ENCODE measurements around the gene NLK. TPM values are rescaled to one million over a fixed set of nuclear protein-coding genes. Genes with fewer than 3 reads are reported as not detected.
"Not testable (repeated sequence)": the region's sequence is repeated elsewhere in the genome, so short reads cannot be mapped to it uniquely, and the experiment has no call there.

Gene NLK
- total and polyA plus RNA-seq, 2 of the 4 experiments (the other 2 are of a cell fraction) = 15.3 to 23.3 TPM

DNA sequence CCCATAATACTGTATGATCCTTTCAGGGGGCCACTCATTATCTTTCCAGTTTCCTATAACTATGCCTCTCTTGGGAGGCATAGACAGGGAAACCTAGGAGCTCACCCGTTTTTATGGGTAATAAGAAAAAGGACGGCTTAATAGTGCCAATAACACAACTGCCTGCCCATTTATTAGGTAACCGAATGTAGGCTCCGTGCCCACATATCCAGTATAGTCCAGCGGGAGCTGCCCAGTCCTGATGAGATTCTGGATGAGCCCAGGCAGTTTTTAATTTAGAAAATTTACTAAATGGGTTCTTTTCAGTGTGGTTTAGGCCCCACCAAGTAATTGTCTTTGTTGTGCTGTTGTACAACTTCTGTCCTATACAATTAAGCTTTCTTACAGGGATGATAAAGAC lies 189.1 kb downstream of the NLK start:
- H2AFZ ChIP-seq (replicated peaks; ENCODE audit: low read length, poor library complexity); H2BK15ac ChIP-seq (ENCODE audit: low read depth, low read length); H3K56ac ChIP-seq (ENCODE audit: extremely low read depth, insufficient read depth, low read length); H3K23ac ChIP-seq (ENCODE audit: low read depth, low read length); H3K4me2 ChIP-seq (ENCODE audit: low read depth, low read length); CTCF ChIA-PET; H2BK5ac ChIP-seq (ENCODE audit: low read depth, low read length, poor library complexity, severe bottlenecking); H2AK5ac ChIP-seq (ENCODE audit: low read depth, low read length); DNase-seq; BruUV-seq (replicated peaks); H2BK120ac ChIP-seq (ENCODE audit: low read depth, low read length); H4K8ac ChIP-seq (ENCODE audit: low read depth in 2 of 2, low read length in 2 of 2); H3K36me3 ChIP-seq (ENCODE audit: control insufficient read depth, insufficient read depth, low read length); H3K9me1 ChIP-seq (ENCODE audit: insufficient read depth, low read length); H3K4me3 ChIP-seq (ENCODE audit: insufficient read depth, low read depth, low read length); H4K20me1 ChIP-seq (ENCODE audit: insufficient read depth, low read length); H2AK9ac ChIP-seq (replicated peaks; ENCODE audit: low read depth, low read length, poor library complexity); H4K91ac ChIP-seq (ENCODE audit: insufficient read depth, low read depth, low read length); H3K9me3 ChIP-seq (ENCODE audit: control insufficient read depth, insufficient read depth, low read length); H3K4ac ChIP-seq (ENCODE audit: low read depth, low read length); H3K27ac ChIP-seq (ENCODE audit: insufficient read depth, low read length); H4K5ac ChIP-seq (ENCODE audit: low read depth, low read length); H3K18ac ChIP-seq (ENCODE audit: low read depth, low read length); H3K14ac ChIP-seq (replicated peaks; ENCODE audit: low read depth, low read length); H2BK20ac ChIP-seq (ENCODE audit: low read depth, low read length); in situ Hi-C loops (cut with MboI; ENCODE audit: low sequenced_read_pairs); ATAC-seq (ENCODE audit: low read depth); H3K4me1 ChIP-seq (ENCODE audit: control insufficient read depth, insufficient read depth, low read length); H3K9ac ChIP-seq (ENCODE audit: low read depth, low read length); dilution Hi-C loops (cut with HindIII; ENCODE audit: low sequenced_read_pairs, unreplicated experiment); POLR2A ChIA-PET (ENCODE audit: unreplicated experiment); H3K79me1 ChIP-seq (ENCODE audit: low read depth in 1 of 2, low read length in 2 of 2): not testable (repeated sequence)
- peaks cover 51% of the 10 kb centered on the region for H3K27me3 ChIP-seq (ENCODE audit: control insufficient read depth, insufficient read depth, low read length)
- intact Hi-C loops (cut with micrococcal nuclease) = loop anchor here (5.0 kb wide), 1 partner anchor 106 kb away; the partner anchor contains the start of genes IFT20 and TNFAIP1
- WGBS, 2 experiments (ENCODE audit: extremely low coverage in 2 of 2, insufficient read length in 1 of 2) = no CpG with 5 or more reads among the region's 5 CpGs

Measured in IMR-90 (cell line).